ENCODE measurements around the gene MICU1. TPM values are rescaled to one million over a fixed set of nuclear protein-coding genes. Genes with fewer than 3 reads are reported as not detected.

MICU1 gene
- total and polyA plus RNA-seq, 12 donors, result 34.2 to 54.1 (median 44.3) TPM

DNA sequence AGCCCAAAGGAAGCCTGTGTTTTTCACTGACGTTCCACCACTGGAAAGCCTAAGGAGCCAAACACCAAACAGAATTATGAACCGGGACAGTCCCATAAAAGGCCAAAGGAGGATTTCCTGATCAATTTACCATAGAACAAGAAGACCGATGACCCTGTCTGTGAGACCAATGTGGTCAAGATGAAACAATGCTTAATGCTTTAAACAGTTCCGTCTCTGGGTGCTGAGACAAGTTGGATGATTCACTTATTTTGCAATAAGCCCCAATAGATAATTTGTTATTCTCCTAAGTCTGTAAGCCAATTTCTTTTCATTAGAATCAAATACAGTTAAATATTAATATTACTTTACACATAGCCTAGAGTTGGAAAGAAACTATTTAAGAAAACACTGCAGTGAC is 134.9 kb downstream of the MICU1 start:
- Histone ChIP-seq H3K27me3 (no peaks in the 10 kb centered on the region), H3K9me3 (no peaks in the 10 kb centered on the region), H3K27ac (no peak overlapping the region), H3K36me3 (peaks cover 0 to 16% (median 0%) of the 10 kb centered on the region in 9 donors), H3K4me3 (no peak overlapping the region), H3K4me1 (peaks cover 0 to 6% (median 0%) of the 10 kb centered on the region in 9 donors)
- DNase-seq, result no peak
- WGBS, 2 donors, result 76% methylated on average over 4 of the region's 4 CpGs
- TF ChIP-seq, protein P1, sequence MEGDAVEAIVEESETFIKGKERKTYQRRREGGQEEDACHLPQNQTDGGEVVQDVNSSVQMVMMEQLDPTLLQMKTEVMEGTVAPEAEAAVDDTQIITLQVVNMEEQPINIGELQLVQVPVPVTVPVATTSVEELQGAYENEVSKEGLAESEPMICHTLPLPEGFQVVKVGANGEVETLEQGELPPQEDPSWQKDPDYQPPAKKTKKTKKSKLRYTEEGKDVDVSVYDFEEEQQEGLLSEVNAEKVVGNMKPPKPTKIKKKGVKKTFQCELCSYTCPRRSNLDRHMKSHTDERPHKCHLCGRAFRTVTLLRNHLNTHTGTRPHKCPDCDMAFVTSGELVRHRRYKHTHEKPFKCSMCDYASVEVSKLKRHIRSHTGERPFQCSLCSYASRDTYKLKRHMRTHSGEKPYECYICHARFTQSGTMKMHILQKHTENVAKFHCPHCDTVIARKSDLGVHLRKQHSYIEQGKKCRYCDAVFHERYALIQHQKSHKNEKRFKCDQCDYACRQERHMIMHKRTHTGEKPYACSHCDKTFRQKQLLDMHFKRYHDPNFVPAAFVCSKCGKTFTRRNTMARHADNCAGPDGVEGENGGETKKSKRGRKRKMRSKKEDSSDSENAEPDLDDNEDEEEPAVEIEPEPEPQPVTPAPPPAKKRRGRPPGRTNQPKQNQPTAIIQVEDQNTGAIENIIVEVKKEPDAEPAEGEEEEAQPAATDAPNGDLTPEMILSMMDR (IDR thresholded peaks at IDR 0.05), result no peak
- intact Hi-C loops (cut with DNase I), result no loop called here
- no peak for ATAC-seq

DNA sequence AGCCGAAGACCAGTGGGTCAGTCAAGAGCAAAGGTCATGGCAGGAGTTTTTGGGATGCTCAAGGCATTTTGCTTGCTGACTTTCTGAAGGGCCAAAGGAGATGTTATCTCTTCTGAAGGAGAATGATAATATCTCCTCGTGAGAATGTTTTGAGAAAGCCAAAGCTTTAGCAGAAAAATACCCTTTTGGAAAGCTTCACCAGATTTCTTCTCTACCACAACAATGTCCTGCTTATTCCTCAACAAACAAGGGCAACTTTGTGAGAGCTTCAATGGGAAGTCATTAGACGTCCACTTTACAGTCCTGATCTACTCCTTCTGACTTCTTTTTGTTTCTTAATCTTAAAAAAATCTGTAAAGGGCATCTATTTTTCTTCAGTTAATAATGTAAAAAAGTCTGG is 138.4 kb downstream of the MICU1 start:
- Histone ChIP-seq H3K27me3 (no peaks in the 10 kb centered on the region), H3K27ac (no peak overlapping the region), H3K4me1 (peaks cover 0 to 10% (median 0%) of the 10 kb centered on the region in 9 donors), H3K36me3 (peaks cover 0 to 16% (median 0%) of the 10 kb centered on the region in 9 donors), H3K4me3 (no peak overlapping the region), H3K9me3 (no peaks in the 10 kb centered on the region)
- TF ChIP-seq, protein P1 (IDR thresholded peaks at IDR 0.05), result no peak
- 88 to 90% methylated on average over 3 of the region's 3 CpGs for WGBS, 2 donors
- intact Hi-C loops (cut with DNase I), result no loop called here
- DNase-seq (no peak), ATAC-seq (no peak)

DNA sequence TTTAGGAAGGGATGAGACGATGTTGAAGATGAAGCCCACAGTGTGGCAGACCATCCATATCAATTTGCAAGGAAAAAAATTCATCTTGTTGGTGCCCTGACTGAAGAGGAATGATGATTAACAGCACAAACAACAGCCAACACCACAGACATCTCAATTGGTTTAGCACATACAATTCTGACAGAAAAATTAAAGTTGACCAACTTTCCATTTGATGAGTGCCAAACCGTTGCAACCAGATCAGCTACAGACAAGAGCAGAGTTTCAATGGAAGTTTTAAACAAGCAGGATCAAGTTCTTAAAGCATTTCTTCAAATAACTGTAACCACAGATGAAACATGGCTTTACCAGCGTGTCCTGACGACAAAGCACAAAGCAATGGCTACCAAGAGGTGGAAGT is 138.8 kb downstream of the MICU1 start:
- intact Hi-C loops (cut with DNase I), result no loop called here
- H3K4me3 ChIP-seq, result no peak overlapping the region
- TF ChIP-seq, protein P1 (IDR thresholded peaks at IDR 0.05), result no peak
- peaks cover 0 to 10% (median 0%) of the 10 kb centered on the region in 9 donors for H3K4me1 ChIP-seq
- peaks cover 0 to 16% (median 0%) of the 10 kb centered on the region in 9 donors for H3K36me3 ChIP-seq
- H3K27ac ChIP-seq, result no peak overlapping the region
- H3K9me3 ChIP-seq, result no peaks in the 10 kb centered on the region
- DNase-seq, result no peak
- no peaks in the 10 kb centered on the region for H3K27me3 ChIP-seq
- no peak for ATAC-seq
- 95 to 97% methylated on average over 4 of the region's 4 CpGs for WGBS, 2 donors

DNA sequence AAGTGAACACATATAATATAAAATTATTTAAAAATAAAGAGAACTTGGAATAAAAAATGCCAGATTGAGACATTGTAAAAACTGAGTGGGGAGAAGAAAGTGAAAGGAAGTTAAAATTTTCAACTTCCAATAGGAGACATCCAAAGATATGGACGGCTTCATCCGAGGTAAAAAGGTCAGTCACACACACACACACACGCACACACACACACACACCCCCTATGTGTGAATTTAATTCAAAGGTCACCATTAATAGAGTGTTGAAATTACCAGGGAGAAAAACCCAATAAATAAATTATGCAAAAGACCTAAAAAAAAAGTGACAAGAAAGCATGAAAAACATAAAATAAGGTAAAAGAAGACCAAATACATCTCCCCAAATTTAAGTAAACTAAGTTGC is 140.2 kb downstream of the MICU1 start:
- DNase-seq (no peak), ATAC-seq (no peak)
- intact Hi-C loops (cut with DNase I), result no loop called here
- Histone ChIP-seq H3K27me3 (no peaks in the 10 kb centered on the region), H3K27ac (no peak overlapping the region), H3K4me1 (peaks cover 0 to 8% (median 0%) of the 10 kb centered on the region in 9 donors), H3K9me3 (no peaks in the 10 kb centered on the region), H3K4me3 (no peak overlapping the region), H3K36me3 (peaks cover 0 to 15% (median 0%) of the 10 kb centered on the region in 9 donors)
- TF ChIP-seq, protein P1 (IDR thresholded peaks at IDR 0.05), result no peak
- WGBS, 2 donors, result 81 to 84% methylated on average over 3 of the region's 3 CpGs

Data from heart right ventricle (tissue), 16 donors.